PC-3 (cell line): Measurements from ENCODE around the gene WBP4. TPM values are rescaled to one million over a fixed set of nuclear protein-coding genes. Genes with fewer than 3 reads are reported as not detected.

Experiments
- ATAC-seq: fragments of 200-7000 bp; cut with Tn5 transposase; 2 replicates; pipeline ENCODE4 v1.9.1; 2020; ENCODE audit warnings: mild to moderate bottlenecking, moderate library complexity
- BruUV-seq: library from RNA; stranded (reverse); fragments of 400-500 nt; replicated peaks from 2 replicates; lab custom pipeline; 2021; lab: Mats Ljungman, UMichigan
- CTCF ChIA-PET: fragments of 300-600 bp; sonication (Branson Sonifier 250); formaldehyde crosslinking; loops from one replicate; lab custom pipeline; 2022; ENCODE audit warnings: antibody characterized with exemption; lab: Charles Lee
- POLR2A ChIA-PET: fragments of 300-600 bp; sonication (Branson Sonifier 250); formaldehyde crosslinking; loops from one replicate; lab custom pipeline; 2022; ENCODE audit warnings: antibody characterized with exemption; ENCODE audit not compliant: unreplicated experiment; lab: Charles Lee
- DNase-seq: peaks from one replicate; pipeline ENCODE4 v3.0.0-alpha.2; 2015
- H2AFZ ChIP-seq: fragments of 300-600 bp; sonication (generic); 2 replicates; pipeline ENCODE4 v1.6.0; 2016; ENCODE audit warnings: antibody characterized with exemption, low read length
- H3F3A ChIP-seq: fragments of 300-600 bp; sonication (generic); one replicate; pipeline ENCODE4 v1.6.0; 2017; ENCODE audit warnings: antibody characterized with exemption, low read length, control low read depth, mild to moderate bottlenecking; ENCODE audit not compliant: unreplicated experiment
- H3K27ac ChIP-seq: fragments of 300-600 bp; sonication (generic); 2 replicates; pipeline ENCODE4 v1.5.1; 2016; ENCODE audit warnings: mild to moderate bottlenecking, low read length
- H3K27me3 ChIP-seq: fragments of 300-600 bp; sonication (generic); 2 replicates; pipeline ENCODE4 v1.6.1; 2016; ENCODE audit warnings: low read length, mixed read lengths
- H3K36me3 ChIP-seq: fragments of 300-600 bp; sonication (generic); 2 replicates; pipeline ENCODE4 v1.6.1; 2016; ENCODE audit warnings: low read depth, mixed run types, low read length, mixed read lengths
- H3K4me1 ChIP-seq: fragments of 300-600 bp; sonication (generic); 2 replicates; pipeline ENCODE4 v1.5.1; 2016; ENCODE audit warnings: low read length; ENCODE audit not compliant: insufficient read depth
- H3K4me2 ChIP-seq: fragments of 300-600 bp; sonication (generic); 2 replicates; pipeline ENCODE4 v1.6.0; 2016; ENCODE audit warnings: low read length
- H3K4me3 ChIP-seq: fragments of 300-600 bp; sonication (generic); 2 replicates; pipeline ENCODE4 v1.5.1; 2016; ENCODE audit warnings: mild to moderate bottlenecking, low read length, mixed read lengths
- H3K79me2 ChIP-seq: fragments of 300-600 bp; sonication (generic); 2 replicates; pipeline ENCODE4 v1.6.1; 2017; ENCODE audit warnings: low read length, mixed read lengths
- H3K9ac ChIP-seq: fragments of 300-600 bp; sonication (generic); 2 replicates; pipeline ENCODE4 v1.6.0; 2016; ENCODE audit warnings: mild to moderate bottlenecking, low read length
- H3K9me2 ChIP-seq: fragments of 300-600 bp; sonication (generic); replicated peaks from 2 replicates; pipeline ENCODE4 v1.6.1; 2016; ENCODE audit warnings: mixed run types, low read length, mixed read lengths
- H3K9me3 ChIP-seq: fragments of 300-600 bp; sonication (generic); 2 replicates; pipeline ENCODE4 v1.6.1; 2016; ENCODE audit warnings: low read length, mixed read lengths
- H4K20me1 ChIP-seq: fragments of 300-600 bp; sonication (generic); 2 replicates; pipeline ENCODE4 v1.6.1; 2016; ENCODE audit warnings: low read length, mixed read lengths
- EZH2 ChIP-seq: fragments of 300-600 bp; sonication (generic); IDR thresholded peaks from one replicate; pipeline ENCODE4 v1.6.1; 2017; ENCODE audit warnings: antibody characterized with exemption, mild to moderate bottlenecking, low read length; ENCODE audit not compliant: unreplicated experiment
- EZH2phosphoT487 ChIP-seq: fragments of 300-600 bp; sonication (generic); IDR thresholded peaks from 2 replicates; pipeline ENCODE4 v1.6.1; 2018; ENCODE audit warnings: mild to moderate bottlenecking, antibody characterized with exemption, low read length, borderline replicate concordance
- intact Hi-C: fragments of 100-400 bp; cut with micrococcal nuclease; formaldehyde crosslinking; loops from 2 replicates; pipeline ENCODE4 v1.9.0; 2023
- total RNA-seq: library from RNA; depleted of rRNA; stranded (reverse); fragments of >200 nt; gene quantifications from 2 replicates; pipeline ENCODE4 v1.2.3, GENCODE V29; 2014
- TF ChIP-seq, protein P1 (sequence below): fragments of 300-600 bp; sonication (generic); conservative IDR thresholded peaks from 2 replicates; pipeline ENCODE4 v1.5.1; 2017; ENCODE audit warnings: antibody characterized with exemption, low read depth, mild to moderate bottlenecking, low read length

WBP4 gene
- total RNA-seq, 1 experiment from 2014 or later = 7.3 TPM

DNA sequence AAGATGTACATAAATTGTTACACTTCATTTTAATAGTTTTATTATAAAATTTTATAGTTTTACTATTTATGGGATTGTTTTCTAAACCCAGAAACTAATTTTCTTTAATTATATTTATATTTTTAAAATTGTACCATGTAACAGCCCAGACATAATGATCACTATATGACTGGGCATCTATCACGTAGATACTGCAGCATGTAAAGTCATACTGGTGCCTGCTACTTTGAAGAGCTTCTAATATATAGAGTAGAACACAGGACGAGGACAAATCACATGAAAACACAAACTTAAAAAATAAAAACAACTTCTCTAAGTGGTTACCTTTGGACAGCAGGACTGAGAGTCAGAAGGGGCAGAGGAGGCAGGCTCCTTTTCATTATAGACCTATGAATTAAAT, 47.5 kb upstream of the WBP4 start:
- CTCF ChIA-PET = no interaction called here
- no TSS peak for BruUV-seq

DNA sequence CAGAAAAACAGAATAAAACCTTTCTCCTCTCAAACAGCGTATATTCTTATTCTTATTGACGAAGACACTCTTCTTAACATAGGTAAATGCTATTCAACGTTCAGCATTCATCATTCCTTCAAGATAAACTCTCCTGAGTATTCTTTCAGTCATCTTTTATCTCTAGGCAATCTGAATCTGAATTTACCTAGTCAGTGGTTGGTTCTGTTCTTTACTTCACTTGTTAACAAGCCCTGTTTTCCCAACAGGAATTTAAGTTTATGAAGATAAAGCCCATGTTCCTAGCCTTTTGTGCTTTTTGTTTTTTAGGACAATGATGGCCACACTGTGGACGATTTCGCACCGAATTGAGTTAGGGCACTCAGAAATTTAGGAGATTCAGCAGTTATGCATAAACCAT, 45.4 kb upstream of the WBP4 start:
- ATAC-seq (no peak), DNase-seq (no peak)
- no peaks in the 10 kb centered on the region for H4K20me1 ChIP-seq
- ChIA-PET CTCF (no interaction called here), POLR2A (no interaction called here)
- no peak overlapping the region for H3K9ac ChIP-seq
- no peaks in the 10 kb centered on the region for H3K9me2 ChIP-seq
- no peak overlapping the region for H3K4me3 ChIP-seq
- H3K9me3 ChIP-seq = no peaks in the 10 kb centered on the region
- H3K4me1 ChIP-seq = peaks cover 14% of the 10 kb centered on the region
- no TSS peak for BruUV-seq
- H3K36me3 ChIP-seq = no peaks in the 10 kb centered on the region
- H3K4me2 ChIP-seq = peak overlapping the region; percentile 28; the same call in 1 of the 2 replicates
- intact Hi-C loops = no loop called here
- H3F3A ChIP-seq = no peaks in the 10 kb centered on the region
- no peak overlapping the region for H3K27ac ChIP-seq
- H2AFZ ChIP-seq = no peak overlapping the region
- no peaks in the 10 kb centered on the region for H3K27me3 ChIP-seq
- no peak for TF ChIP-seq EZH2phosphoT487
- TF ChIP-seq EZH2 = no peak
- TF ChIP-seq, protein P1, sequence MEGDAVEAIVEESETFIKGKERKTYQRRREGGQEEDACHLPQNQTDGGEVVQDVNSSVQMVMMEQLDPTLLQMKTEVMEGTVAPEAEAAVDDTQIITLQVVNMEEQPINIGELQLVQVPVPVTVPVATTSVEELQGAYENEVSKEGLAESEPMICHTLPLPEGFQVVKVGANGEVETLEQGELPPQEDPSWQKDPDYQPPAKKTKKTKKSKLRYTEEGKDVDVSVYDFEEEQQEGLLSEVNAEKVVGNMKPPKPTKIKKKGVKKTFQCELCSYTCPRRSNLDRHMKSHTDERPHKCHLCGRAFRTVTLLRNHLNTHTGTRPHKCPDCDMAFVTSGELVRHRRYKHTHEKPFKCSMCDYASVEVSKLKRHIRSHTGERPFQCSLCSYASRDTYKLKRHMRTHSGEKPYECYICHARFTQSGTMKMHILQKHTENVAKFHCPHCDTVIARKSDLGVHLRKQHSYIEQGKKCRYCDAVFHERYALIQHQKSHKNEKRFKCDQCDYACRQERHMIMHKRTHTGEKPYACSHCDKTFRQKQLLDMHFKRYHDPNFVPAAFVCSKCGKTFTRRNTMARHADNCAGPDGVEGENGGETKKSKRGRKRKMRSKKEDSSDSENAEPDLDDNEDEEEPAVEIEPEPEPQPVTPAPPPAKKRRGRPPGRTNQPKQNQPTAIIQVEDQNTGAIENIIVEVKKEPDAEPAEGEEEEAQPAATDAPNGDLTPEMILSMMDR = no peak
- peaks cover 62% of the 10 kb centered on the region for H3K79me2 ChIP-seq

More for the DNA sequence above, 47.5 kb upstream of the WBP4 start:
- no peak overlapping the region for H3K4me2 ChIP-seq
- H3K36me3 ChIP-seq = no peaks in the 10 kb centered on the region
- no peak overlapping the region for H3K9ac ChIP-seq
- intact Hi-C loops = no loop called here
- DNase-seq (no peak), ATAC-seq (no peak)
- no peak overlapping the region for H3K4me3 ChIP-seq
- no peaks in the 10 kb centered on the region for H3K27me3 ChIP-seq
- H3K9me2 ChIP-seq = no peaks in the 10 kb centered on the region
- H3K4me1 ChIP-seq = peaks cover 6% of the 10 kb centered on the region
- POLR2A ChIA-PET = no interaction called here
- H3K9me3 ChIP-seq = no peaks in the 10 kb centered on the region
- H4K20me1 ChIP-seq = no peaks in the 10 kb centered on the region
- H3K79me2 ChIP-seq = peaks cover 62% of the 10 kb centered on the region
- no peaks in the 10 kb centered on the region for H3F3A ChIP-seq
- H2AFZ ChIP-seq = no peak overlapping the region
- H3K27ac ChIP-seq = no peak overlapping the region
- TF ChIP-seq EZH2 (no peak), EZH2phosphoT487 (no peak)
- TF ChIP-seq, protein P1 = no peak

DNA sequence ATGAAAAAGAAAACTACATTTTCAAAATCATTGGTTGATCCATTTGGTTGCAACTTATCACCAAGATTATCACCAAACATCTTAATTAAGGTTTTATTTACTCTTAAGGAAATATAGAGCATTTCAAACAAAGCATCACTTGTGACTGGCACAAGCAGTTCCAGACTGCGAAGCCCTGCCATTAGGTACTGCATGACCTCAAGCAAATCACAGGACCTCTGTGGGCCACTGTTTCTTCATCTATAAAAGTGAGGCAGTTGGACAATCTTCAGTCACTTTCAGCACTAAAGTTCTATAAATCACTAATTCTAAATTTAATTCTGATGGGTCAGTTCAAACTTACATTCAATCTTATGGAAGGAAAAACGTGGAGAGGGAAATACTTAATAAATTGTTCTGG, 44.1 kb upstream of the WBP4 start:
- H3K9me2 ChIP-seq = no peaks in the 10 kb centered on the region
- TF ChIP-seq EZH2 = no peak
- no peak for TF ChIP-seq EZH2phosphoT487
- TF ChIP-seq, protein P1 = no peak
- peak overlapping the region; percentile 91 for H3K27ac ChIP-seq
- H2AFZ ChIP-seq = no peak overlapping the region
- CTCF ChIA-PET = interaction anchor here (0.6 kb wide), 1 partner anchor 115 kb away, joined by 3 read pairs; the partner anchor contains the start of gene KBTBD6
- no TSS peak for BruUV-seq
- H3K79me2 ChIP-seq = peaks cover 61% of the 10 kb centered on the region
- no peaks in the 10 kb centered on the region for H3F3A ChIP-seq
- no peaks in the 10 kb centered on the region for H4K20me1 ChIP-seq
- H3K9me3 ChIP-seq = no peaks in the 10 kb centered on the region
- peak overlapping the region; percentile 74 for H3K4me3 ChIP-seq
- intact Hi-C loops = loop anchor here (1.0 kb wide), 1 partner anchor 9 kb away; no protein-coding TSS in a partner anchor
- no peaks in the 10 kb centered on the region for H3K27me3 ChIP-seq
- H3K4me2 ChIP-seq = peak overlapping the region; percentile 86
- no peaks in the 10 kb centered on the region for H3K36me3 ChIP-seq
- POLR2A ChIA-PET = no interaction called here
- DNase-seq = no peak
- no peak; the same call in 1 of the 2 replicates for ATAC-seq
- H3K9ac ChIP-seq = peak overlapping the region; percentile 91
- peaks cover 14% of the 10 kb centered on the region for H3K4me1 ChIP-seq
